Uterus (tissue), 4 donors: ENCODE results near the gene THBD. TPM values are rescaled to one million over a fixed set of nuclear protein-coding genes. Genes with fewer than 3 reads are reported as not detected.

Experiments
- DNase-seq, 2 donors: peaks; one replicate each; pipeline ENCODE4 v3.0.0-alpha.2; 2019 to 2020
- H3K27ac ChIP-seq, 2 donors: fragments of 200-600 bp; sonication (generic); 1 replicate in 1 of 2; 2 replicates in 1 of 2; pipeline ENCODE4 v1.5.1; 2016 to 2018
- H3K27me3 ChIP-seq, 2 donors: fragments of 200-600 bp; sonication (generic); one replicate each; pipeline ENCODE4 v1.5.1; 2018 to 2019; ENCODE audit warnings: control low read depth in 1 of 2
- H3K36me3 ChIP-seq, 2 donors: fragments of 200-600 bp; sonication (generic); one replicate each; pipeline ENCODE4 v1.5.1; 2019; ENCODE audit warnings: control low read depth in 1 of 2
- H3K4me1 ChIP-seq, 2 donors: fragments of 200-600 bp; sonication (generic); one replicate each; pipeline ENCODE4 v1.5.1; 2018 to 2019; ENCODE audit warnings: control low read depth in 1 of 2
- H3K4me3 ChIP-seq, 2 donors: fragments of 200-600 bp; sonication (generic); 1 replicate in 1 of 2; 2 replicates in 1 of 2; pipeline ENCODE4 v1.5.1; 2018 to 2019; ENCODE audit warnings: mild to moderate bottlenecking in 1 of 2
- H3K9me3 ChIP-seq, 2 donors: fragments of 200-600 bp; sonication (generic); one replicate each; pipeline ENCODE4 v1.5.1; 2019; ENCODE audit warnings: control low read depth in 1 of 2
- POLR2A ChIP-seq, 2 donors: fragments of 450-650 bp; IDR thresholded peaks; one replicate each; pipeline ENCODE4 v1.6.1; 2016; ENCODE audit warnings: antibody characterized with exemption in 2 of 2, mild to moderate bottlenecking in 1 of 2, moderate library complexity in 1 of 2
- intact Hi-C: fragments of 100-400 bp; cut with DNase I; formaldehyde crosslinking; loops from one replicate; pipeline ENCODE4 v1.15.1; 2023; ENCODE audit warnings: low total_unique reads
- total RNA-seq, 4 donors: library from RNA; depleted of rRNA in 3 of 4; stranded (reverse); fragments of >200 nt in 3 of 4; gene quantifications; one replicate each; pipeline versions ENCODE4 v1.1.0 to v1.2.4, GENCODE V29; 2014 to 2023
- TF ChIP-seq, protein P1 (sequence below), 4 experiments: fragments of 200-600 bp in 2 of 4; fragments of 450-650 bp in 2 of 4; sonication (generic) in 2 of 4; IDR thresholded peaks; one replicate each; pipeline ENCODE4 v1.5.1; 2016 to 2019; ENCODE audit warnings: antibody characterized with exemption in 4 of 4, mild to moderate bottlenecking in 2 of 4, moderate library complexity in 1 of 4
- donor health status: DM: yes; HTN: yes; CAD: no.

THBD gene
- total RNA-seq, 4 donors from 2014 or later: 8.6 to 42.6 (median 28.4) TPM

DNA sequence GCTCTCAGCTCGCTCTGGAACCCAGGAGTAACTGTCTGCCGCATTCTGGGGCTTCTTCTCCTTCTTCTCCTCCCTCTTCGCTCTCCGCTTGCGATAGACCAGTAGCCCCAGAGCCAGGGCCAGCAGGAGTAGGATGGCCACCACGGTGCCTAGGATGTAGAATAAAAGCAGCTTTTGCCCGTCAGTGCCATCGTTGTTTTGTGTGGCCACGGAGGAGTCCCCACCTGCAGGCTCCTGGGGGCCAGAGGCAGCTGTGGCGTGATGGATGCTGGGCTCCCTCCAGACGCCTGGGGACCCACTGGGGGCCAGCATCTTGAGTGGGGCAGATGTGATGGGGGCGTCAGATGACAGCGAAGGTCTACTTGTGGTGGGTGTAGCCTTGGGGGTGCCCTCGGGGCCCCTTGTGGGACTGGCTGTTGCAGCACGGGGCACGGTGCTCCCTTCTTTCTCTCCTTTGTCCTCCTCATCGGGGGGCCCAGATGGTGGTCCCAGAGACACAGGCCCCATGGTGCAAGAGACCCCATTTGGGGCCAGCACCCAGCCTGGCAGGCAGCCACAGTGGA lies 34.9 kb upstream of the THBD start:
- H3K9me3 ChIP-seq: no peaks in the 10 kb centered on the region
- no peaks in the 10 kb centered on the region for H3K27me3 ChIP-seq
- no peak for TF ChIP-seq POLR2A (IDR thresholded peaks at IDR 0.05)
- TF ChIP-seq, protein P1, sequence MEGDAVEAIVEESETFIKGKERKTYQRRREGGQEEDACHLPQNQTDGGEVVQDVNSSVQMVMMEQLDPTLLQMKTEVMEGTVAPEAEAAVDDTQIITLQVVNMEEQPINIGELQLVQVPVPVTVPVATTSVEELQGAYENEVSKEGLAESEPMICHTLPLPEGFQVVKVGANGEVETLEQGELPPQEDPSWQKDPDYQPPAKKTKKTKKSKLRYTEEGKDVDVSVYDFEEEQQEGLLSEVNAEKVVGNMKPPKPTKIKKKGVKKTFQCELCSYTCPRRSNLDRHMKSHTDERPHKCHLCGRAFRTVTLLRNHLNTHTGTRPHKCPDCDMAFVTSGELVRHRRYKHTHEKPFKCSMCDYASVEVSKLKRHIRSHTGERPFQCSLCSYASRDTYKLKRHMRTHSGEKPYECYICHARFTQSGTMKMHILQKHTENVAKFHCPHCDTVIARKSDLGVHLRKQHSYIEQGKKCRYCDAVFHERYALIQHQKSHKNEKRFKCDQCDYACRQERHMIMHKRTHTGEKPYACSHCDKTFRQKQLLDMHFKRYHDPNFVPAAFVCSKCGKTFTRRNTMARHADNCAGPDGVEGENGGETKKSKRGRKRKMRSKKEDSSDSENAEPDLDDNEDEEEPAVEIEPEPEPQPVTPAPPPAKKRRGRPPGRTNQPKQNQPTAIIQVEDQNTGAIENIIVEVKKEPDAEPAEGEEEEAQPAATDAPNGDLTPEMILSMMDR (IDR thresholded peaks at IDR 0.05): no peak
- peak overlapping the region; percentile 12 to 27 for H3K4me3 ChIP-seq
- no peaks in the 10 kb centered on the region for H3K36me3 ChIP-seq
- peak overlapping the region; percentile 84 to 85 for H3K27ac ChIP-seq
- no peak for DNase-seq
- intact Hi-C loops: no loop called here
- H3K4me1 ChIP-seq: no peaks in the 10 kb centered on the region

DNA sequence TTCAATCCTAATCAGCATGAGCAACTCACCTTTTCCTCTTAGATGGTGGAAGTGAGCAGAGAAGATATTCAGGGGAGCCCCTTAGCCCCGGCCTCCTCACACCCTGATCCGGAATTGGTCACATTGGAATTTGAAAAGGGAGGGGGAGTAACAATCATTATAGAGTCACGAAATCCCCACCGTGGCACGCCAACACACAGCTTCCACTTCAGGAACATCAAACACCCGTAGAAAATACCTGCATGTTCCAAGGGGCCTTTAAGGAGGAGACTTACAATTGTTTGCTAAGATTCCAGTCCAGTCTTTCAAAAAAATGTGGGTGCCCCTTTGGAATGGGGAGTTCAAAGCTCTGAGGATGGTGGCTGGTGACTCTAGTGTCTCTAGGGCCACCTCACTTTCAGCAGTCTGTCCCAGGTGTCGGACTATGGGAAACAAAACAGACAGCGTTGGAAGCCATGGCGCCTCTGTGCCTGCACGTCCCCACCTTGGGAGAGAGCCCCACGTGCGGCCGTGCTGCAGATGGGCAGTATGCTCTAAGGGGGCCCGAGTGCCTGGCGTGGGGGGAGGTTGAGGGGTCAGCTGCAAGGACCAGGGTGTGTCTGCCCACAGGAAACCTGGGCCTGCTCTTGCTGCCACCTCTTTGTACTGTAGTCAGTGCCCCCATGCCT lies 34.2 kb upstream of the THBD start:
- H3K36me3 ChIP-seq: no peaks in the 10 kb centered on the region
- H3K27me3 ChIP-seq: no peaks in the 10 kb centered on the region
- H3K4me1 ChIP-seq: no peaks in the 10 kb centered on the region
- no peak for DNase-seq
- H3K9me3 ChIP-seq: no peaks in the 10 kb centered on the region
- H3K27ac ChIP-seq: peak overlapping the region; percentile 84 to 85
- peak overlapping the region; percentile 12 to 27 for H3K4me3 ChIP-seq
- intact Hi-C loops: no loop called here
- TF ChIP-seq, protein P1 (IDR thresholded peaks at IDR 0.05): no peak
- no peak for TF ChIP-seq POLR2A (IDR thresholded peaks at IDR 0.05)

DNA sequence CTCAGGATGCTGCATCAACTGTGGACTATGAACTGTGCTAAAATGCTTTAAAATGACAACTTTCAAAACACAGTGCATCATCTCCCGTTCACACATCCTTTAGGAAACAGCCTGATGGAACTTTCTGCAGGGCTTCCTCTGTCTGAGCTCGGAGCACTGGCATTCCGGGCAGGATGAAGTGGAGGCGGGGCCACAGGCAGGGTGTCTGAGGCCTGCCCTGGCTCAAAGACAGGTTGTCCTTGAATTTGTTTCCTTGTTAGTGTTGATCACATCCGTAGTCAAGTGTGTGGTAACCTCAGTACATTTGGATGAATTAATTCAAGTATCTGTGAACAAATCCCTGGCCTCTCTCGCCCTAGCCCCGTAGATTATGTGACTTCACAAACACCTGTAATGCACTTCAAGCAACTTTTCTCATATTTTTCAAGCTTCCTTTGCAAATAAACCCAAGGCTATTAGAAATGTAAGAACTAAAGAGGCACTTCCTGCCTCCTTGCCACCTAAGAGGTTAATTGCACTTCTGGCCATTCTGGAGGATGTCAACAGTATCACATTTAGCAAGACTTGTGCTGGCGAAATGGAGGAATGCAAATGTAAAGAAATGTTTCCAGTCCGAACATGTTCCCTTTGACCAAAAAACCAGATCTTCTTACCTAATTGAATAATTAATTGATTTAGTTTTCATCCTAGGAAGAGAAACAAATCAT lies 33.5 kb upstream of the THBD start:
- Histone ChIP-seq H3K4me1 (no peaks in the 10 kb centered on the region), H3K27ac (peak overlapping the region; percentile 84 to 85), H3K4me3 (peak overlapping the region; percentile 12 to 27), H3K9me3 (no peaks in the 10 kb centered on the region), H3K27me3 (no peaks in the 10 kb centered on the region), H3K36me3 (no peaks in the 10 kb centered on the region)
- TF ChIP-seq, protein P1 (IDR thresholded peaks at IDR 0.05): no peak
- TF ChIP-seq POLR2A (IDR thresholded peaks at IDR 0.05): peak in 1 of 2 donors; percentile 16
- intact Hi-C loops: no loop called here
- DNase-seq: peak in 1 of 2 donors; percentile 72

DNA sequence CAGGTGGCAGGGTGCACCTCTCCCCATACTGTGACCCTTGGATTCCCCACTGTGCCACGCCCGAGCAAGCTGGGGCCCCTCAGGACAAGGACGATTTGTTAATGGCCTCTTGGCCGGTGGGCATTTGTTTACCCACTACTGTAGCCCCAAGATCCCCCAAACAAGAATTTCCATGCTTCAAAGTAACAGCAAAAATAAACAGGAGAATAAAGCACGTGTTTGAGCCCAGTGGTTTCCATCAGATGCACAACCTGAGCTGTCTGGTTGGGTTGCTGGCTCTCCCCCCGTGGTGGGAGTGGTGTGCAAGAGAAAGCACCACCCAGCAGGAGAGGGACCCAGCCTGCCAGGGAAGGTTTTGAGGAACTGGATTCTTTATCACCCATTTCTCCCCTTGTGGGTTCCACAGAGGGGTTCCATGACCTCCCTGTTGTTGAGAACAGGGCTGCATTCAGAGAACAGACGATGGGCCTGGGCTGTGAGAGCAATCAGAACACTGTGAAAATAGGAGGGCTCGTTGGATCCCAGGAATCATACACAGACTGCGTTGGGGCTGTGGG lies 31.9 kb upstream of the THBD start:
- H3K27me3 ChIP-seq: no peaks in the 10 kb centered on the region
- intact Hi-C loops: no loop called here
- no peaks in the 10 kb centered on the region for H3K36me3 ChIP-seq
- no peak overlapping the region for H3K4me3 ChIP-seq
- no peak overlapping the region for H3K27ac ChIP-seq
- DNase-seq: no peak
- H3K9me3 ChIP-seq: no peaks in the 10 kb centered on the region
- no peak for TF ChIP-seq POLR2A (IDR thresholded peaks at IDR 0.05)
- TF ChIP-seq, protein P1 (IDR thresholded peaks at IDR 0.05): no peak
- no peaks in the 10 kb centered on the region for H3K4me1 ChIP-seq

DNA sequence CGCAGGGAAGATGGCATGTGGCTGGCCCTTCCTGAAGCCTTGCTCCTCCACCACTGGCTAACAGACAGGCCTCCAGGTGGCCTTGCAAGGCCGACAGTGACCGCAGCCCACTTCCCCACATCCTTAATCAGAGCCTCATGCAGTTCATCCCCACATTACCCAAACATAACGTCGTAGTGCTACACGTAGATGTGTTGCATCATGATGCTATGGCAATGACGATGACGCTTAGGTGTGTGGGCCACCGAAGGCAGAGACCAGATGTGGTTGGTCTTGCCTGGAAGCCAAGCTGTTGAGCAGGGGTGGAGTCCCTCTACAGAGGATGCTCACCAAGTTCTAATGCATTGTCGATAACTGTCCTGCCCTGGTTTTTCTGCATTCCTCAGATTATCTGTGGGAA lies 31.0 kb upstream of the THBD start:
- intact Hi-C loops: no loop called here
- TF ChIP-seq, protein P1 (IDR thresholded peaks at IDR 0.05): no peak
- TF ChIP-seq POLR2A (IDR thresholded peaks at IDR 0.05): no peak
- Histone ChIP-seq H3K9me3 (no peaks in the 10 kb centered on the region), H3K4me1 (no peaks in the 10 kb centered on the region), H3K27me3 (no peaks in the 10 kb centered on the region), H3K36me3 (no peaks in the 10 kb centered on the region), H3K27ac (no peak overlapping the region), H3K4me3 (no peak overlapping the region)
- no peak for DNase-seq
